ENCODE measurements around the gene ADAMTSL1.

GRCh38 chr9:18703901-18704379 is 230.0 kb downstream of the ADAMTSL1 start:
- TF ChIP-seq, protein P1, sequence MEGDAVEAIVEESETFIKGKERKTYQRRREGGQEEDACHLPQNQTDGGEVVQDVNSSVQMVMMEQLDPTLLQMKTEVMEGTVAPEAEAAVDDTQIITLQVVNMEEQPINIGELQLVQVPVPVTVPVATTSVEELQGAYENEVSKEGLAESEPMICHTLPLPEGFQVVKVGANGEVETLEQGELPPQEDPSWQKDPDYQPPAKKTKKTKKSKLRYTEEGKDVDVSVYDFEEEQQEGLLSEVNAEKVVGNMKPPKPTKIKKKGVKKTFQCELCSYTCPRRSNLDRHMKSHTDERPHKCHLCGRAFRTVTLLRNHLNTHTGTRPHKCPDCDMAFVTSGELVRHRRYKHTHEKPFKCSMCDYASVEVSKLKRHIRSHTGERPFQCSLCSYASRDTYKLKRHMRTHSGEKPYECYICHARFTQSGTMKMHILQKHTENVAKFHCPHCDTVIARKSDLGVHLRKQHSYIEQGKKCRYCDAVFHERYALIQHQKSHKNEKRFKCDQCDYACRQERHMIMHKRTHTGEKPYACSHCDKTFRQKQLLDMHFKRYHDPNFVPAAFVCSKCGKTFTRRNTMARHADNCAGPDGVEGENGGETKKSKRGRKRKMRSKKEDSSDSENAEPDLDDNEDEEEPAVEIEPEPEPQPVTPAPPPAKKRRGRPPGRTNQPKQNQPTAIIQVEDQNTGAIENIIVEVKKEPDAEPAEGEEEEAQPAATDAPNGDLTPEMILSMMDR (IDR thresholded peaks at IDR 0.05), result no peak
- TF ChIP-seq POLR2AphosphoS5 (IDR thresholded peaks at IDR 0.05) (no peak), POLR2A (IDR thresholded peaks at IDR 0.05) (no peak)

Measured in suprapubic skin (tissue), 4 donors.